ENCODE data around the gene CUX1.
"Not testable (repeated sequence)": the region's sequence is repeated elsewhere in the genome, so short reads cannot be mapped to it uniquely, and the experiment has no call there.

Gene CUX1

GRCh38 chr7:101837433-101837832, 20.0 kb downstream of the CUX1 start:
- peaks cover 5 to 18% of the 10 kb centered on the region in 2 donors for H3K4me1 Mint-ChIP-seq (ENCODE audit: low read depth in 2 of 2)
- not testable (repeated sequence) for DNase-seq; H3K9me3 Mint-ChIP-seq; H3K27me3 Mint-ChIP-seq; H3K27ac Mint-ChIP-seq; H3K36me3 Mint-ChIP-seq (ENCODE audit: insufficient read depth); H3K4me3 Mint-ChIP-seq; ATAC-seq (replicated peaks)

- DNase-seq, result no peak
- Mint-ChIP-seq H3K36me3 (ENCODE audit: insufficient read depth) (peaks cover 6% of the 10 kb centered on the region), H3K9me3 (no peaks in the 10 kb centered on the region), H3K4me1 (ENCODE audit: low read depth in 2 of 2) (peaks cover 9 to 15% of the 10 kb centered on the region in 2 donors), H3K27ac (peak overlapping the region; percentile 12 to 46), H3K4me3 (no peak overlapping the region), H3K27me3 (no peaks in the 10 kb centered on the region)
- no peak for ATAC-seq (replicated peaks)
These were observed 21.5 kb downstream of the CUX1 start for GRCh38 chr7:101838837-101839483.

GRCh38 chr7:101841328-101841727, 23.9 kb downstream of the CUX1 start:
- Mint-ChIP-seq H3K27me3 (no peaks in the 10 kb centered on the region), H3K9me3 (no peaks in the 10 kb centered on the region), H3K36me3 (ENCODE audit: insufficient read depth) (peaks cover 6% of the 10 kb centered on the region), H3K4me1 (ENCODE audit: low read depth in 2 of 2) (peaks cover 14 to 15% of the 10 kb centered on the region in 2 donors), H3K4me3 (no peak overlapping the region), H3K27ac (no peak overlapping the region)
- ATAC-seq (replicated peaks) (no peak), DNase-seq (no peak)

GRCh38 chr7:101843293-101844271, 26.2 kb downstream of the CUX1 start:
- H3K36me3 Mint-ChIP-seq (ENCODE audit: insufficient read depth), result peaks cover 2% of the 10 kb centered on the region
- peaks cover 16 to 21% of the 10 kb centered on the region in 2 donors for H3K4me1 Mint-ChIP-seq (ENCODE audit: low read depth in 2 of 2)
- no peak overlapping the region for H3K27ac Mint-ChIP-seq
- DNase-seq (no peak), ATAC-seq (replicated peaks) (no peak)
- H3K27me3 Mint-ChIP-seq, result no peaks in the 10 kb centered on the region
- no peaks in the 10 kb centered on the region for H3K9me3 Mint-ChIP-seq
- H3K4me3 Mint-ChIP-seq, result no peak overlapping the region

- H3K27ac Mint-ChIP-seq, result no peak overlapping the region
- H3K27me3 Mint-ChIP-seq, result no peaks in the 10 kb centered on the region
These were observed 28.5 kb downstream of the CUX1 start for GRCh38 chr7:101845974-101846373.

GRCh38 chr7:101846800-101847538, 29.5 kb downstream of the CUX1 start:
- peaks cover 0 to 2% of the 10 kb centered on the region in 2 donors for H3K9me3 Mint-ChIP-seq
- H3K4me3 Mint-ChIP-seq, result no peak overlapping the region
- ATAC-seq (replicated peaks) (no peak), DNase-seq (no peak)
- peaks cover 10 to 23% of the 10 kb centered on the region in 2 donors for H3K4me1 Mint-ChIP-seq (ENCODE audit: low read depth in 2 of 2)
- no peak overlapping the region for H3K27ac Mint-ChIP-seq
- H3K36me3 Mint-ChIP-seq (ENCODE audit: insufficient read depth), result peaks cover 2% of the 10 kb centered on the region
- H3K27me3 Mint-ChIP-seq, result no peaks in the 10 kb centered on the region

More at GRCh38 chr7:101845974-101846373, 28.5 kb downstream of the CUX1 start:
- no peak overlapping the region for H3K4me3 Mint-ChIP-seq
- ATAC-seq (replicated peaks), result no peak
- no peak for DNase-seq
- H3K9me3 Mint-ChIP-seq, result peaks cover 0 to 2% of the 10 kb centered on the region in 2 donors
- peaks cover 10 to 15% of the 10 kb centered on the region in 2 donors for H3K4me1 Mint-ChIP-seq (ENCODE audit: low read depth in 2 of 2)
- peaks cover 2% of the 10 kb centered on the region for H3K36me3 Mint-ChIP-seq (ENCODE audit: insufficient read depth)

- H3K27me3 Mint-ChIP-seq, result no peaks in the 10 kb centered on the region
- no peak for DNase-seq
- H3K9me3 Mint-ChIP-seq, result peaks cover 0 to 2% of the 10 kb centered on the region in 2 donors
- no peak overlapping the region for H3K4me3 Mint-ChIP-seq
- peaks cover 9 to 19% of the 10 kb centered on the region in 2 donors for H3K4me1 Mint-ChIP-seq (ENCODE audit: low read depth in 2 of 2)
- ATAC-seq (replicated peaks), result no peak
- H3K36me3 Mint-ChIP-seq (ENCODE audit: insufficient read depth), result no peaks in the 10 kb centered on the region
- no peak overlapping the region for H3K27ac Mint-ChIP-seq
These were observed 31.0 kb downstream of the CUX1 start for GRCh38 chr7:101848208-101848951.

- H3K36me3 Mint-ChIP-seq (ENCODE audit: insufficient read depth); ATAC-seq (replicated peaks); H3K27me3 Mint-ChIP-seq; H3K9me3 Mint-ChIP-seq; H3K4me3 Mint-ChIP-seq; DNase-seq: not testable (repeated sequence)
- peak overlapping the region in 1 of 2 donors; percentile 85 for H3K27ac Mint-ChIP-seq
- H3K4me1 Mint-ChIP-seq (ENCODE audit: low read depth in 2 of 2), result peaks cover 9 to 19% of the 10 kb centered on the region in 2 donors
These were observed 31.9 kb downstream of the CUX1 start for GRCh38 chr7:101849314-101849713.

- H3K4me1 Mint-ChIP-seq (ENCODE audit: low read depth in 2 of 2), result peaks cover 26 to 35% of the 10 kb centered on the region in 2 donors
These were observed 34.9 kb downstream of the CUX1 start for GRCh38 chr7:101852364-101852763.

GRCh38 chr7:101853684-101854083, 36.3 kb downstream of the CUX1 start:
- no peak for ATAC-seq (replicated peaks)
- Mint-ChIP-seq H3K4me3 (no peak overlapping the region), H3K27me3 (no peaks in the 10 kb centered on the region), H3K9me3 (peaks cover 0 to 2% of the 10 kb centered on the region in 2 donors), H3K36me3 (ENCODE audit: insufficient read depth) (peaks cover 4% of the 10 kb centered on the region), H3K27ac (peak overlapping the region in 1 of 2 donors; percentile 16), H3K4me1 (ENCODE audit: low read depth in 2 of 2) (peaks cover 19 to 29% of the 10 kb centered on the region in 2 donors)
- no peak for DNase-seq

More at GRCh38 chr7:101852364-101852763, 34.9 kb downstream of the CUX1 start:
- H3K27me3 Mint-ChIP-seq; H3K27ac Mint-ChIP-seq; DNase-seq; H3K4me3 Mint-ChIP-seq; ATAC-seq (replicated peaks); H3K9me3 Mint-ChIP-seq; H3K36me3 Mint-ChIP-seq (ENCODE audit: insufficient read depth): not testable (repeated sequence)

- H3K27ac Mint-ChIP-seq, result peak overlapping the region in 1 of 2 donors; percentile 16
- H3K27me3 Mint-ChIP-seq, result no peaks in the 10 kb centered on the region
- no peak for DNase-seq
- peaks cover 18 to 29% of the 10 kb centered on the region in 2 donors for H3K4me1 Mint-ChIP-seq (ENCODE audit: low read depth in 2 of 2)
- ATAC-seq (replicated peaks), result no peak
- no peak overlapping the region for H3K4me3 Mint-ChIP-seq
- H3K36me3 Mint-ChIP-seq (ENCODE audit: insufficient read depth), result peaks cover 4% of the 10 kb centered on the region
- H3K9me3 Mint-ChIP-seq, result peaks cover 0 to under 1% of the 10 kb centered on the region in 2 donors
These were observed 36.8 kb downstream of the CUX1 start for GRCh38 chr7:101854084-101854865.

Measured in effector memory CD8-positive, alpha-beta T cell (primary cell).